B cell (primary cell): Measurements from ENCODE around the gene RFX4. TPM values are rescaled to one million over a fixed set of nuclear protein-coding genes. Genes with fewer than 3 reads are reported as not detected.

Experiments
- ATAC-seq: fragments of 200-7000 bp; cut with Tn5 transposase; one replicate; pipeline ENCODE4 v1.10.0; 2021; ENCODE audit warnings: low read depth, mild to moderate bottlenecking, moderate number of reproducible peaks, moderate library complexity
- CTCF ChIA-PET: fragments of 350-600 bp; sonication (Branson Sonifier 250); formaldehyde crosslinking; loops from one replicate; lab custom pipeline; 2021; ENCODE audit warnings: antibody characterized with exemption, inconsistent platforms; lab: Charles Lee
- POLR2A ChIA-PET: fragments of 350-600 bp; sonication (Branson Sonifier 250); formaldehyde crosslinking; loops from one replicate; lab custom pipeline; 2021; ENCODE audit warnings: antibody characterized with exemption; lab: Charles Lee
- DNase-seq: peaks from one replicate; pipeline ENCODE4 v3.0.0; 2013
- H2AFZ ChIP-seq: 2 replicates; pipeline ENCODE4 v1.6.1; 2012; ENCODE audit warnings: mild to moderate bottlenecking, low read depth, low read length; ENCODE audit not compliant: insufficient read depth, poor library complexity, severe bottlenecking
- H3K27ac ChIP-seq, 2 donors: 1 replicate in 1 of 2; 2 replicates in 1 of 2; pipeline ENCODE4 v1.5.1; 2012 to 2013; ENCODE audit warnings: low read length in 2 of 2, mild to moderate bottlenecking in 2 of 2, moderate library complexity in 1 of 2
- H3K27me3 ChIP-seq, 4 experiments: fragments of 200-600 bp in 1 of 4; sonication (generic) in 1 of 4; replicated peaks in 1 of 4; 1 replicate in 2 of 4; 2 replicates in 2 of 4; pipeline versions ENCODE4 v1.6.1 to v1.7.0; 2013 to 2016; ENCODE audit warnings: low read length in 3 of 4, mild to moderate bottlenecking in 2 of 4, mixed read lengths in 1 of 4, moderate library complexity in 1 of 4; ENCODE audit not compliant: insufficient read depth in 4 of 4, control insufficient read depth in 3 of 4; ENCODE audit errors: control extremely low read depth in 1 of 4
- H3K36me3 ChIP-seq, 2 experiments: replicated peaks in 1 of 2; 1 replicate in 1 of 2; 2 replicates in 1 of 2; pipeline versions ENCODE4 v1.6.1 to v1.7.1; 2013; ENCODE audit warnings: low read length in 1 of 2; ENCODE audit not compliant: insufficient read depth in 2 of 2, control insufficient read depth in 1 of 2; ENCODE audit errors: control extremely low read depth in 1 of 2, extremely low read depth in 1 of 2
- H3K4me1 ChIP-seq, 2 donors: fragments of 200-600 bp in 1 of 2; sonication (generic) in 1 of 2; 1 replicate in 1 of 2; 2 replicates in 1 of 2; pipeline versions ENCODE4 v1.5.1 to v1.6.1; 2013 to 2017; ENCODE audit warnings: low read length in 2 of 2; ENCODE audit not compliant: control insufficient read depth in 2 of 2, insufficient read depth in 2 of 2
- H3K4me2 ChIP-seq: replicated peaks from 2 replicates; pipeline ENCODE3; 2012; ENCODE audit warnings: mild to moderate bottlenecking, low read depth, low read length; ENCODE audit not compliant: poor library complexity, severe bottlenecking
- H3K4me3 ChIP-seq, 5 experiments: fragments of 200-600 bp in 1 of 5; sonication (generic) in 1 of 5; 1 replicate in 3 of 5; 2 replicates in 2 of 5; pipeline versions ENCODE4 v1.5.1 to v1.7.0; 2011 to 2016; ENCODE audit warnings: low read length in 4 of 5, mild to moderate bottlenecking in 4 of 5, low read depth in 2 of 5, control low read depth in 1 of 5, moderate library complexity in 1 of 5; ENCODE audit not compliant: insufficient read depth in 1 of 5; ENCODE audit errors: control extremely low read depth in 1 of 5, extremely low read depth in 1 of 5
- H3K79me2 ChIP-seq: fragments of 200-600 bp; sonication (generic); one replicate; pipeline ENCODE4 v1.6.0; 2016; ENCODE audit warnings: low read length; ENCODE audit not compliant: control insufficient read depth, insufficient read depth
- H3K9ac ChIP-seq: fragments of 200-600 bp; sonication (generic); 2 replicates; pipeline ENCODE4 v1.6.1; 2017; ENCODE audit warnings: mild to moderate bottlenecking, low read length, moderate library complexity
- H3K9me3 ChIP-seq, 3 donors: one replicate each; pipeline versions ENCODE4 v1.6.1 to v1.7.1; 2013; ENCODE audit warnings: low read length in 2 of 3; ENCODE audit not compliant: control insufficient read depth in 2 of 3, insufficient read depth in 1 of 3; ENCODE audit errors: control extremely low read depth in 1 of 3
- H4K20me1 ChIP-seq: 2 replicates; pipeline ENCODE4 v1.6.0; 2012; ENCODE audit warnings: mild to moderate bottlenecking, low read length; ENCODE audit not compliant: insufficient read depth, control insufficient read depth, poor library complexity, severe bottlenecking
- H3K27ac Mint-ChIP-seq: one replicate; pipeline ENCODE4 v1.8.0; 2021; ENCODE audit warnings: mixed read lengths
- H3K27me3 Mint-ChIP-seq: one replicate; pipeline ENCODE4 v1.8.0; 2021; ENCODE audit warnings: mixed read lengths
- H3K4me1 Mint-ChIP-seq: one replicate; pipeline ENCODE4 v1.8.0; 2021; ENCODE audit warnings: mixed read lengths
- H3K4me3 Mint-ChIP-seq: one replicate; pipeline ENCODE4 v1.8.0; 2021; ENCODE audit warnings: mixed read lengths
- H3K9me3 Mint-ChIP-seq: one replicate; pipeline ENCODE4 v1.8.0; 2022; ENCODE audit warnings: mixed read lengths; ENCODE audit not compliant: insufficient read depth
- CTCF ChIP-seq: fragments of 200-600 bp; IDR thresholded peaks from one replicate; pipeline ENCODE4 v1.8.0; 2022; ENCODE audit warnings: antibody characterized with exemption, mild to moderate bottlenecking
- EZH2 ChIP-seq: IDR thresholded peaks from 2 replicates; pipeline ENCODE4 v1.6.1; 2012; ENCODE audit warnings: borderline replicate concordance, low read depth, mild to moderate bottlenecking, moderate library complexity, low read length; ENCODE audit not compliant: insufficient read depth, poor library complexity, severe bottlenecking
- WGBS: methylation state at CpG from one replicate; pipeline ENCODE4 v1.1.5; 2013; ENCODE audit warnings: missing lambda C conversion rate; ENCODE audit not compliant: insufficient coverage; 5-methylcytosine and 5-hydroxymethylcytosine counted together
- intact Hi-C: fragments of 100-400 bp; cut with micrococcal nuclease; formaldehyde crosslinking; loops from one replicate; pipeline ENCODE4 v1.10.0; 2022
- polyA plus RNA-seq: library from polyadenylated mRNA; depleted of rRNA; stranded (reverse); fragments of >200 nt; gene quantifications from 2 replicates; pipeline ENCODE4 v1.2.3, GENCODE V29; 2012
- total RNA-seq, 2 donors: library from RNA; stranded (reverse); fragments of 120-200 nt in 1 of 2; gene quantifications; 1 replicate in 1 of 2; 2 replicates in 1 of 2; pipeline versions ENCODE4 v1.2.3 to v1.2.4, GENCODE V29; 2013 to 2022

RFX4 gene
- total and polyA plus RNA-seq, 2 donors (not counting 1 experiment from before 2014, with no cell fraction given) = not detected

GRCh38 chr12:106647793-106648514, 65.2 kb downstream of the RFX4 start:
- ChIA-PET CTCF (no interaction called here), POLR2A (no interaction called here)
- no peaks in the 10 kb centered on the region for H4K20me1 ChIP-seq
- Mint-ChIP-seq H3K27ac (no peak overlapping the region), H3K9me3 (no peaks in the 10 kb centered on the region), H3K4me1 (no peaks in the 10 kb centered on the region), H3K4me3 (no peak overlapping the region), H3K27me3 (peaks cover 36% of the 10 kb centered on the region)
- ATAC-seq = no peak
- H3K4me1 ChIP-seq = no peaks in the 10 kb centered on the region
- H3K27me3 ChIP-seq = peaks cover 0 to 6% (median 2%) of the 10 kb centered on the region in 4 experiments
- no peak overlapping the region for H3K4me2 ChIP-seq
- DNase-seq = no peak
- no peak overlapping the region for H3K9ac ChIP-seq
- peaks cover 0 to 4% (median 0%) of the 10 kb centered on the region in 3 donors for H3K9me3 ChIP-seq
- TF ChIP-seq EZH2 (no peak), CTCF (no peak)
- no peaks in the 10 kb centered on the region for H3K36me3 ChIP-seq
- no peak overlapping the region for H3K27ac ChIP-seq
- intact Hi-C loops = no loop called here
- 88% methylated on average over 10 of the region's 12 CpGs for WGBS
- H3K4me3 ChIP-seq = no peak overlapping the region
- no peak overlapping the region for H2AFZ ChIP-seq
- no peaks in the 10 kb centered on the region for H3K79me2 ChIP-seq

DNA sequence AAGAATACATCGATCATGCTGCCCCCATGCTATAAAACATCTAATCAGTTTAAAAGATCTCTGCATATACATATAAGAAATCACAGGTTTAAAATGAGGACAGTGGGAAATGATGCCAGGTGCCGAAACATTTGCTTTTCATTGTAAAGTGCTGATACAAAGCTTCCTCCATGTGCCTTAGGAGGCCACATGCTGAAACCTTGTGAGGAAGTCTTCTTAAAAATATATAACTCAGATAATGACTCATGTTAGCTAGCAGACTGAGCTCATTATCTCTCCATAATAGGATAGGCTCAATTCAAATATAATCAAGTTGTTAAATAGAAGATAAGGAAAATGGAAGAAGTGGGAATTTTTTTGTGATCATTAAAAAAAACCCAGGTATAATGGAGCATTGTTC, 65.9 kb downstream of the RFX4 start:
- no CpG with 5 or more reads among the region's 2 CpGs for whole genome bisulfite sequencing

More for the DNA sequence above, 65.9 kb downstream of the RFX4 start:
- Histone ChIP-seq H3K9ac (no peak overlapping the region), H3K9me3 (peaks cover 0 to 4% (median 0%) of the 10 kb centered on the region in 3 donors), H4K20me1 (no peaks in the 10 kb centered on the region), H2AFZ (no peak overlapping the region), H3K79me2 (no peaks in the 10 kb centered on the region), H3K4me3 (no peak overlapping the region), H3K4me2 (no peak overlapping the region), H3K27ac (no peak overlapping the region), H3K36me3 (no peaks in the 10 kb centered on the region), H3K4me1 (no peaks in the 10 kb centered on the region), H3K27me3 (peaks cover 0 to 6% (median 2%) of the 10 kb centered on the region in 4 experiments)
- TF ChIP-seq CTCF = no peak
- ATAC-seq (no peak), DNase-seq (no peak)
- intact Hi-C loops = no loop called here
- H3K9me3 Mint-ChIP-seq = no peaks in the 10 kb centered on the region
- no peaks in the 10 kb centered on the region for H3K4me1 Mint-ChIP-seq
- no peak overlapping the region for H3K4me3 Mint-ChIP-seq
- POLR2A ChIA-PET = no interaction called here
- CTCF ChIA-PET = no interaction called here
- H3K27ac Mint-ChIP-seq = no peak overlapping the region
- H3K27me3 Mint-ChIP-seq = peaks cover 33% of the 10 kb centered on the region
